OCI-LY7 (cell line): ENCODE data around the gene FKBP4.

Source experiments
- EZH2phosphoT487 ChIP-seq: fragments of 200-600 bp; sonication (generic); IDR thresholded peaks from 2 replicates; pipeline ENCODE4 v1.6.1; 2018; ENCODE audit warnings: low read depth, borderline replicate concordance, mild to moderate bottlenecking, mixed run types, antibody characterized with exemption, low read length, moderate library complexity, mixed read lengths
- TF ChIP-seq, protein P1 (sequence below): fragments of 200-600 bp; sonication (generic); conservative IDR thresholded peaks from 2 replicates; pipeline ENCODE4 v1.5.1; 2014; ENCODE audit warnings: mild to moderate bottlenecking, antibody characterized with exemption, low read length, moderate library complexity, mixed read lengths

GRCh38 chr12:2750185-2750584 is 44.6 kb upstream of the FKBP4 start:
- TF ChIP-seq, protein P1, sequence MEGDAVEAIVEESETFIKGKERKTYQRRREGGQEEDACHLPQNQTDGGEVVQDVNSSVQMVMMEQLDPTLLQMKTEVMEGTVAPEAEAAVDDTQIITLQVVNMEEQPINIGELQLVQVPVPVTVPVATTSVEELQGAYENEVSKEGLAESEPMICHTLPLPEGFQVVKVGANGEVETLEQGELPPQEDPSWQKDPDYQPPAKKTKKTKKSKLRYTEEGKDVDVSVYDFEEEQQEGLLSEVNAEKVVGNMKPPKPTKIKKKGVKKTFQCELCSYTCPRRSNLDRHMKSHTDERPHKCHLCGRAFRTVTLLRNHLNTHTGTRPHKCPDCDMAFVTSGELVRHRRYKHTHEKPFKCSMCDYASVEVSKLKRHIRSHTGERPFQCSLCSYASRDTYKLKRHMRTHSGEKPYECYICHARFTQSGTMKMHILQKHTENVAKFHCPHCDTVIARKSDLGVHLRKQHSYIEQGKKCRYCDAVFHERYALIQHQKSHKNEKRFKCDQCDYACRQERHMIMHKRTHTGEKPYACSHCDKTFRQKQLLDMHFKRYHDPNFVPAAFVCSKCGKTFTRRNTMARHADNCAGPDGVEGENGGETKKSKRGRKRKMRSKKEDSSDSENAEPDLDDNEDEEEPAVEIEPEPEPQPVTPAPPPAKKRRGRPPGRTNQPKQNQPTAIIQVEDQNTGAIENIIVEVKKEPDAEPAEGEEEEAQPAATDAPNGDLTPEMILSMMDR = no peak
- no peak for TF ChIP-seq EZH2phosphoT487
